ENCODE data around the gene EMX2. TPM values are rescaled to one million over a fixed set of nuclear protein-coding genes. Genes with fewer than 3 reads are reported as not detected.

EMX2 gene
- total RNA-seq, 1 donor from 2014 or later = 0.74 TPM

DNA sequence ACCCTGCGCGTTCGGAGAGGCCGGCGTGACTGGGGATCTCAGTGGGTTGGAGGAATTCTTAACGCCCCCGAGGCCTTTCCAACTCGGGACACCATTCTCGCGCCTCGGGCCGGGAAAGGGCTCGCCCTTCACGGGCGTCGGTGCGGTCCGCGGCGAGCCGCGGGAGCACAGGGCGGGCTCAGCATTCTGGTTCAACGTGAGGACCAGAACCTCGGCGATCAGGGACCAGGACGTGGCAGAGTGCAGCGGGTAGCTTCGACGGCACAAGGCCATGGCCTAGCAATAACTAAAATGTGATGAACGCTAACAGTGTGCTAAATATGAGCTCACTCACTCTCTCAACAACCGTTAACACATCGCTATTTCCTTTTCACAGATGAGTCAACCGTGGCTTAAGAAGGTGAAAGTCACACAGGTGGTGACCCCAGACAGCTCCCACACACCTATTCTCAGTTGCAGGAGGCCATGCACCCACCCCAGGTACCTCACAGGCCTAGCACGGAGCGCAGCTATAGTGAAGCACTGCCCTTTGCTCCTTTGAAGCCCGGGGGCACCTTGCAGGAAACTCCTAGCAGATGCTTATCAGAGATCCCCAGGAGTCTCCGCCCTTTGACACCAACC lies 4.5 kb upstream of the EMX2 start:
- H3K4me1 ChIP-seq = peaks cover 54% of the 10 kb centered on the region
- H3K4me3 ChIP-seq = peak overlapping the region in 1 of 2 donors; percentile 14
- intact Hi-C loops (cut with DNase I) = loop anchor here (10.0 kb wide), 1 partner anchor 707 kb away; no protein-coding TSS in a partner anchor

GRCh38 chr10:117539361-117539773 lies 3.2 kb upstream of the EMX2 start:
- peak overlapping the region; percentile 60 for H3K27ac ChIP-seq
- DNase-seq (ENCODE audit: extremely low spot score in 2 of 2) = no peak
- H3K4me1 ChIP-seq = peaks cover 58% of the 10 kb centered on the region
- peaks cover 22% of the 10 kb centered on the region for H3K27me3 ChIP-seq
- H3K4me3 ChIP-seq = no peak overlapping the region
- intact Hi-C loops (cut with DNase I) = loop anchor here (10.0 kb wide), 1 partner anchor 705 kb away; no protein-coding TSS in a partner anchor
- H3K36me3 ChIP-seq = no peaks in the 10 kb centered on the region
- H3K9me3 ChIP-seq = no peaks in the 10 kb centered on the region
- TF ChIP-seq POLR2AphosphoS5 (IDR thresholded peaks at IDR 0.05; ENCODE audit: insufficient read depth in 1 of 2, low read depth in 1 of 2) (no peak), POLR2A (IDR thresholded peaks at IDR 0.05) (no peak), CTCF (IDR thresholded peaks at IDR 0.05) (no peak)

More for the DNA sequence above, 4.5 kb upstream of the EMX2 start:
- Histone ChIP-seq H3K27me3 (peaks cover 9% of the 10 kb centered on the region), H3K9me3 (no peaks in the 10 kb centered on the region), H3K36me3 (no peaks in the 10 kb centered on the region), H3K27ac (peak overlapping the region; percentile 61)
- no peak for DNase-seq (ENCODE audit: extremely low spot score in 2 of 2)
- TF ChIP-seq POLR2AphosphoS5 (IDR thresholded peaks at IDR 0.05; ENCODE audit: insufficient read depth in 1 of 2, low read depth in 1 of 2) (no peak), POLR2A (IDR thresholded peaks at IDR 0.05) (no peak), CTCF (IDR thresholded peaks at IDR 0.05) (no peak)

DNA sequence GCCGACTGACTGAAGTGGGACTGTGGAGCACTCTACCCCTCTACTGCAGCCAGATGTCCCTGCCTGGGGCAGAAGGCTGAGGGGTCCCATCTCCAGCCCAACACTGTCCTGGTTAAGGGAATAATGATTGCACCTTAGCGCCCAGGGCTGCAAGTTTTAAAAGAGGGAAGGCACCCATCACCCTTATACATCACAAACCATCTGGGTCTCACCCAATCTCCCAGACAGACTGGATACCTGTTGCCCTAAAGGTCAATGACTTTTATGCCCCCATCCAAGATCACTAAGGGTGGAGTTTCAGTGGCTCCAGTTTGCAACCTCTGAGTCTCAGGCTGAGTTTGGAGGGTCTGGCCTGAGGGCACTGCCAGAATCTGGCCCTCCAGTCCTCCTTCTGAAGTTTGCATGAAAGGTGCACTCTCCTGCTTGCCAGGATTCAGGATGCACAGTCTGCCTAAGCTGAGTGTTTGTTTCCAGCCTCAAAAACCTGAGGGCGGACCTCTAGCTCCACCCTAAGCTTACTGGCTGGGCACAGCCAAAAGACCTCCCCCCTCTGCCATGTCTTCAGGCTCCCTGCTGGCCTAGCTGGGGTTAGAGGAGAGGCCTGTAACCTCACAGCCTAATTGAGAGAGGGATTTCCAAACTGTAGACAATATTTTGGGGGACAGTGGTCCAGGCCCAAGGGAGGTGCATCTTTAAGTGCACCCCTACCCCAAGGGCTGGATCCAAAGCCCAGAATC lies 2.5 kb upstream of the EMX2 start:
- peak overlapping the region in 1 of 2 donors; percentile 54 for H3K4me3 ChIP-seq

GRCh38 chr10:117540640-117541404 lies 1.7 kb upstream of the EMX2 start:
- H3K27me3 ChIP-seq = peaks cover 22% of the 10 kb centered on the region
- peak overlapping the region; percentile 60 for H3K27ac ChIP-seq

More for the DNA sequence above, 2.5 kb upstream of the EMX2 start:
- no peaks in the 10 kb centered on the region for H3K36me3 ChIP-seq
- H3K27me3 ChIP-seq = peaks cover 22% of the 10 kb centered on the region
- no peaks in the 10 kb centered on the region for H3K9me3 ChIP-seq
- no peak for TF ChIP-seq CTCF (IDR thresholded peaks at IDR 0.05)
- TF ChIP-seq POLR2AphosphoS5 (IDR thresholded peaks at IDR 0.05; ENCODE audit: insufficient read depth in 1 of 2, low read depth in 1 of 2) = no peak
- TF ChIP-seq POLR2A (IDR thresholded peaks at IDR 0.05) = no peak
- H3K4me1 ChIP-seq = peaks cover 58% of the 10 kb centered on the region
- DNase-seq (ENCODE audit: extremely low spot score in 2 of 2) = no peak
- intact Hi-C loops (cut with DNase I) = loop anchor here (10.0 kb wide), 1 partner anchor 705 kb away; no protein-coding TSS in a partner anchor
- H3K27ac ChIP-seq = peak overlapping the region; percentile 60

More at GRCh38 chr10:117540640-117541404, 1.7 kb upstream of the EMX2 start:
- TF ChIP-seq POLR2A (IDR thresholded peaks at IDR 0.05) (no peak), CTCF (IDR thresholded peaks at IDR 0.05) (no peak), POLR2AphosphoS5 (IDR thresholded peaks at IDR 0.05; ENCODE audit: insufficient read depth in 1 of 2, low read depth in 1 of 2) (no peak)
- peak overlapping the region in 1 of 2 donors; percentile 54 for H3K4me3 ChIP-seq
- DNase-seq (ENCODE audit: extremely low spot score in 2 of 2) = no peak
- H3K36me3 ChIP-seq = no peaks in the 10 kb centered on the region
- intact Hi-C loops (cut with DNase I) = no loop called here
- H3K4me1 ChIP-seq = peaks cover 58% of the 10 kb centered on the region
- no peaks in the 10 kb centered on the region for H3K9me3 ChIP-seq

Measured in vagina (tissue), 2 donors.